Osteocyte (in vitro differentiated cells): ENCODE measurements around the gene SERTAD2. TPM values are rescaled to one million over a fixed set of nuclear protein-coding genes. Genes with fewer than 3 reads are reported as not detected.

ENCODE experiments used
- DNase-seq: peaks from one replicate; pipeline ENCODE4 v3.0.0; 2021; ENCODE audit warnings: mixed read lengths; ENCODE audit not compliant: unreplicated experiment; ENCODE audit errors: extremely low spot score
- H3K27ac Mint-ChIP-seq: one replicate; pipeline ENCODE4 v1.8.0; 2021; ENCODE audit warnings: mild to moderate bottlenecking, mixed read lengths; ENCODE audit not compliant: unreplicated experiment
- H3K27me3 Mint-ChIP-seq: one replicate; pipeline ENCODE4 v1.8.0; 2021; ENCODE audit warnings: mixed read lengths; ENCODE audit not compliant: unreplicated experiment
- H3K36me3 Mint-ChIP-seq: one replicate; pipeline ENCODE4 v1.8.0; 2021; ENCODE audit warnings: mixed read lengths; ENCODE audit not compliant: unreplicated experiment
- H3K4me1 Mint-ChIP-seq: one replicate; pipeline ENCODE4 v1.8.0; 2021; ENCODE audit warnings: mixed read lengths; ENCODE audit not compliant: unreplicated experiment
- H3K4me3 Mint-ChIP-seq: one replicate; pipeline ENCODE4 v1.8.0; 2021; ENCODE audit warnings: mild to moderate bottlenecking, moderate library complexity, mixed read lengths; ENCODE audit not compliant: unreplicated experiment
- H3K9me3 Mint-ChIP-seq: one replicate; pipeline ENCODE4 v1.8.0; 2021; ENCODE audit warnings: mixed read lengths; ENCODE audit not compliant: unreplicated experiment
- CTCF ChIP-seq: fragments of 200-600 bp; sonication (generic); IDR thresholded peaks from 2 replicates; pipeline ENCODE4 v1.5.0; 2021; ENCODE audit warnings: antibody characterized with exemption, mild to moderate bottlenecking, moderate library complexity
- total RNA-seq: library from RNA; stranded (reverse); gene quantifications from 2 replicates; pipeline ENCODE4 v1.2.1, GENCODE V29; 2021

SERTAD2 gene
- total RNA-seq, 1 donor from 2014 or later: 17.4 TPM

DNA sequence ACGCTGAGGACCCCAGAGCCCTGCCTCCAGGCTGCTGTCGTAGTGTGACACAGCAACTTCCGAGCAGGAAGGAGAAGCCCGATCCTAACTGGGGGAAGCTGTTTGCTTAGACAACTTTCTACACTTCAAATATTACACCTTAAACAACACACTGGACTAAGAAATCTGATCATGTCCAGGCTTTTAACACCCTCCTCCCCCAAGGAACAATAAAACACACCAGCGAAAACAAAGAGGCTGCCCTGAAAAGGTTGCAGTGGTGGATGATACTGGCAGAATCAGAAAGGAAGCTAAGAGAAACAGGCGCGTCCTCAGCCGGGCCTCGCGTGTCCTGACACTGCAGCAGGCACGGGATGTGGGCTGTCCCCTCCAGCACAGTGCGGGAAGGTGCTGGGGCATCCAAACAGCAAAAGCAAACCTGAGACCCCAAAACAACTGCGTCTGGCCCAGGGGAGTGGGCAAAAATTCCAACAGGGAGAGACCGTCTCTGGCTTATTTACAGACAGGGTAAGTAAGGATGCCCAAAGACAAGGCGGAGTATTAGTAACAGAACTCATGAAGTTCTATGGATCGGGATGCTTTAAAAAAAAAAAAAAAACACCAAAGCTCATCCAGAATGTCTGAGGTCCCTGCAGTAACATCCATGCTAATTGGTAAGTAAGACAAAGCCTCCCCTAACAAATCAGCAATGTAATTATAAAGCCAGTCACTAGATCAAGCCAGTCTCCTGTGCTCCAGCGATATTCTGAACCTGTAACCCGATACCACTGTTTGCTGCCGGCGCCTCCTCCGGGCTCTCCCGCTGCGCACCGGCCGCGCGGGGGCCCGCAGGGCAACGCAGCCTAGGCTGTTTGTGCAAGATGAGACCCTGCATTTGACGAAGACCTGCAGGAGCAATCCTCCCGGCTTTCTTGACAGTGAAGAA lies 9.0 kb downstream of the SERTAD2 start:
- peak; percentile 89 for DNase-seq
- TF ChIP-seq CTCF: no peak
- peak overlapping the region; percentile 98 for H3K27ac Mint-ChIP-seq
- peak overlapping the region; percentile 79 for H3K4me3 Mint-ChIP-seq
- no peaks in the 10 kb centered on the region for H3K9me3 Mint-ChIP-seq
- no peaks in the 10 kb centered on the region for H3K27me3 Mint-ChIP-seq
- peaks cover 83% of the 10 kb centered on the region for H3K4me1 Mint-ChIP-seq
- peaks cover 3% of the 10 kb centered on the region for H3K36me3 Mint-ChIP-seq

- peaks cover 3% of the 10 kb centered on the region for H3K36me3 Mint-ChIP-seq
- H3K27me3 Mint-ChIP-seq: no peaks in the 10 kb centered on the region
- no peak for TF ChIP-seq CTCF
- DNase-seq: no peak
- peak overlapping the region; percentile 79 for H3K4me3 Mint-ChIP-seq
- H3K27ac Mint-ChIP-seq: peak overlapping the region; percentile 98
- H3K4me1 Mint-ChIP-seq: peaks cover 81% of the 10 kb centered on the region
- no peaks in the 10 kb centered on the region for H3K9me3 Mint-ChIP-seq
Observed at GRCh38 chr2:64643838-64644457, 9.8 kb downstream of the SERTAD2 start.

GRCh38 chr2:64641599-64641998 lies 12.1 kb downstream of the SERTAD2 start:
- no peak for TF ChIP-seq CTCF
- H3K4me1 Mint-ChIP-seq: peaks cover 77% of the 10 kb centered on the region
- no peak for DNase-seq
- no peaks in the 10 kb centered on the region for H3K27me3 Mint-ChIP-seq
- H3K27ac Mint-ChIP-seq: peak overlapping the region; percentile 69
- H3K4me3 Mint-ChIP-seq: no peak overlapping the region
- H3K9me3 Mint-ChIP-seq: no peaks in the 10 kb centered on the region
- H3K36me3 Mint-ChIP-seq: no peaks in the 10 kb centered on the region

- DNase-seq: no peak
- Mint-ChIP-seq H3K36me3 (peaks cover 6% of the 10 kb centered on the region), H3K4me1 (peaks cover 68% of the 10 kb centered on the region), H3K9me3 (no peaks in the 10 kb centered on the region), H3K27ac (no peak overlapping the region), H3K4me3 (no peak overlapping the region), H3K27me3 (no peaks in the 10 kb centered on the region)
- TF ChIP-seq CTCF: no peak
Observed at GRCh38 chr2:64640153-64641044, 13.3 kb downstream of the SERTAD2 start.
